ENCODE measurements around the gene NFIA.

DNA sequence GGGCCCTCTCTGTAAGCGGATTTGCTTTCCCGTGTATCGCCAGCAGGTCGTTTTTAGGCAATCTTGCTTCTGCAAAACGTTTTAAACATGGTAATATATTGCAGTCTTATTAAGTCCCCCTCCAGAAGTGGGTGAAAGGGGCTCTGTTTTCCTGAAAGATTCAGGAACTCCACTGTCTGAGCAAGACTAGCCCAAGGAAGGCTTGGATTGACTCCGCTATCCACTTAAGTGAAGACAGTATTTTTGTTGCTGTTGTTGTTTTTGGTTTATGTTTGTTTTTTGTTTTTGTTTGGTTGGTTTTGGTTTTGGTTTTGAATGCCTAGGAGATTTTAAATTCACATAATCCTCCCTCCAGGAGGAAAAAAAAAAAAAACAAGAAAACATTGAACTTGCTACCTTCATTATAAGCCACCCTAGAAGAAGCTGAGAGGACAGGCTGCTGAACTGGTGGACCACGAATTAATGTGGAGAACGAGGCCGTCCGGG lies 29.1 kb upstream of the NFIA start:
- no peak for TF ChIP-seq EZH2 (IDR thresholded peaks at IDR 0.05; ENCODE audit: borderline replicate concordance, insufficient read depth, low read depth, low read length, poor library complexity, severe bottlenecking)
- TF ChIP-seq, protein P1, sequence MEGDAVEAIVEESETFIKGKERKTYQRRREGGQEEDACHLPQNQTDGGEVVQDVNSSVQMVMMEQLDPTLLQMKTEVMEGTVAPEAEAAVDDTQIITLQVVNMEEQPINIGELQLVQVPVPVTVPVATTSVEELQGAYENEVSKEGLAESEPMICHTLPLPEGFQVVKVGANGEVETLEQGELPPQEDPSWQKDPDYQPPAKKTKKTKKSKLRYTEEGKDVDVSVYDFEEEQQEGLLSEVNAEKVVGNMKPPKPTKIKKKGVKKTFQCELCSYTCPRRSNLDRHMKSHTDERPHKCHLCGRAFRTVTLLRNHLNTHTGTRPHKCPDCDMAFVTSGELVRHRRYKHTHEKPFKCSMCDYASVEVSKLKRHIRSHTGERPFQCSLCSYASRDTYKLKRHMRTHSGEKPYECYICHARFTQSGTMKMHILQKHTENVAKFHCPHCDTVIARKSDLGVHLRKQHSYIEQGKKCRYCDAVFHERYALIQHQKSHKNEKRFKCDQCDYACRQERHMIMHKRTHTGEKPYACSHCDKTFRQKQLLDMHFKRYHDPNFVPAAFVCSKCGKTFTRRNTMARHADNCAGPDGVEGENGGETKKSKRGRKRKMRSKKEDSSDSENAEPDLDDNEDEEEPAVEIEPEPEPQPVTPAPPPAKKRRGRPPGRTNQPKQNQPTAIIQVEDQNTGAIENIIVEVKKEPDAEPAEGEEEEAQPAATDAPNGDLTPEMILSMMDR (IDR thresholded peaks at IDR 0.05) = no peak

Measured in B cell (primary cell).